Smooth muscle cell (in vitro differentiated cells): ENCODE data around the gene MED12L. TPM values are rescaled to one million over a fixed set of nuclear protein-coding genes. Genes with fewer than 3 reads are reported as not detected.

ENCODE experiments used
- DNase-seq: peaks from one replicate; lab custom pipeline; 2025; ENCODE audit not compliant: unreplicated experiment; lab: John Stamatoyannopoulos, UW
- H2AFZ ChIP-seq: fragments of 200-600 bp; sonication (generic); 2 replicates; pipeline ENCODE4 v1.6.0; 2016; ENCODE audit warnings: antibody characterized with exemption, low read depth, mild to moderate bottlenecking
- H3F3A ChIP-seq: fragments of 200-600 bp; sonication (generic); 2 replicates; pipeline ENCODE4 v1.6.0; 2017; ENCODE audit warnings: antibody characterized with exemption, low read depth
- H3K27ac ChIP-seq: fragments of 200-600 bp; sonication (generic); 2 replicates; pipeline ENCODE4 v1.5.1; 2016; ENCODE audit warnings: low read depth, mild to moderate bottlenecking
- H3K27me3 ChIP-seq: fragments of 200-600 bp; sonication (generic); 2 replicates; pipeline ENCODE4 v1.6.1; 2016; ENCODE audit warnings: low read depth, mild to moderate bottlenecking
- H3K36me3 ChIP-seq: fragments of 200-600 bp; sonication (generic); 2 replicates; pipeline ENCODE4 v1.5.1; 2016; ENCODE audit warnings: low read depth
- H3K4me1 ChIP-seq: fragments of 200-600 bp; sonication (generic); 2 replicates; pipeline ENCODE4 v1.5.1; 2016; ENCODE audit warnings: low read depth
- H3K4me2 ChIP-seq: fragments of 200-600 bp; sonication (generic); 2 replicates; pipeline ENCODE4 v1.6.0; 2016; ENCODE audit warnings: mild to moderate bottlenecking
- H3K4me3 ChIP-seq: fragments of 200-600 bp; sonication (generic); 2 replicates; pipeline ENCODE4 v1.5.1; 2016; ENCODE audit warnings: mild to moderate bottlenecking
- H3K79me2 ChIP-seq: fragments of 200-600 bp; sonication (generic); 2 replicates; pipeline ENCODE4 v1.6.0; 2016; ENCODE audit warnings: low read depth, mild to moderate bottlenecking
- H3K9ac ChIP-seq: fragments of 200-600 bp; sonication (generic); 2 replicates; pipeline ENCODE4 v1.6.0; 2016; ENCODE audit warnings: low read depth
- H3K9me3 ChIP-seq: fragments of 200-600 bp; sonication (generic); replicated peaks from 2 replicates; pipeline ENCODE4 v1.5.1; 2016; ENCODE audit warnings: low read depth
- H4K20me1 ChIP-seq: fragments of 200-600 bp; sonication (generic); 2 replicates; pipeline ENCODE4 v1.6.0; 2016; ENCODE audit warnings: low read depth
- CTCF ChIP-seq: fragments of 200-600 bp; sonication (generic); IDR thresholded peaks from 2 replicates; pipeline ENCODE4 v1.5.1; 2017; ENCODE audit warnings: borderline replicate concordance, mild to moderate bottlenecking, antibody characterized with exemption; ENCODE audit not compliant: insufficient read depth, poor library complexity, severe bottlenecking
- WGBS: methylation state at CpG from one replicate; pipeline ENCODE4 v1.1.7; 2016; ENCODE audit warnings: low lambda C conversion rate; 5-methylcytosine and 5-hydroxymethylcytosine counted together
- polyA plus RNA-seq: library from polyadenylated mRNA; unstranded; fragments of >200 nt; fragmentation: Nextera tagmentation; extraction: Ambion mirVana; gene quantifications from 2 replicates; pipeline ENCODE4 v1.2.1, GENCODE V29; 2016
- total RNA-seq: library from RNA; depleted of rRNA; stranded (reverse); fragments of >200 nt; gene quantifications from 2 replicates; pipeline ENCODE4 v1.2.3, GENCODE V29; 2014

The MED12L gene
- total and polyA plus RNA-seq, 2 experiments from 2014 or later = 0.26 to 1.5 TPM

- Histone ChIP-seq H4K20me1 (no peaks in the 10 kb centered on the region), H2AFZ (no peak overlapping the region)
- no peak for DNase-seq
Observed at GRCh38 chr3:151156618-151157216, 71.3 kb downstream of the MED12L start.

DNA sequence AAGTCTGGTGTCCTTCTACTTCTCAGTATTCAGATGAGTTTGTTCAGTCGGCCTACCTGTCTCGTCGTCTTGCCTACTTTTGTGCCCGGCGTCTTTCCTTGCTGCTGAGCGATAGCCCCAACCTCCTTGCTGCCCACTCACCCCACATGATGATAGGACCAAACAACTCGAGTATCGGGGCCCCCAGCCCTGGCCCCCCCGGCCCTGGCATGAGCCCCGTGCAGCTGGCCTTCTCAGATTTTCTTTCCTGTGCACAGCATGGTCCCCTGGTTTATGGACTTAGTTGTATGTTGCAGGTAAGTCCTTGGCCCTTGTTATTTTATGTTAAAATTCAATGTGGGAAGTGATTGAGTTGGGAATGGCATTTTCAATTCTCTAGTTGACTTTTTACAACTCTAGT, 74.3 kb downstream of the MED12L start:
- Histone ChIP-seq H2AFZ (no peak overlapping the region), H3K79me2 (no peaks in the 10 kb centered on the region)
- 95% methylated on average over 10 of the region's 10 CpGs for WGBS

More at GRCh38 chr3:151156618-151157216, 71.3 kb downstream of the MED12L start:
- no peaks in the 10 kb centered on the region for H3F3A ChIP-seq
- no peaks in the 10 kb centered on the region for H3K9me3 ChIP-seq
- H3K4me2 ChIP-seq = no peak overlapping the region
- H3K36me3 ChIP-seq = no peaks in the 10 kb centered on the region
- H3K27me3 ChIP-seq = no peaks in the 10 kb centered on the region
- H3K4me1 ChIP-seq = peaks cover 9% of the 10 kb centered on the region
- H3K27ac ChIP-seq = no peak overlapping the region
- peak; percentile 56 for TF ChIP-seq CTCF
- 38% methylated on average over 3 of the region's 3 CpGs for WGBS
- no peak overlapping the region for H3K9ac ChIP-seq
- no peak overlapping the region for H3K4me3 ChIP-seq
- no peaks in the 10 kb centered on the region for H3K79me2 ChIP-seq

GRCh38 chr3:151165226-151165625, 79.8 kb downstream of the MED12L start:
- Histone ChIP-seq H3K4me3 (no peak overlapping the region), H3K9ac (no peak overlapping the region), H2AFZ (no peak overlapping the region), H3K79me2 (no peaks in the 10 kb centered on the region), H3K4me1 (no peaks in the 10 kb centered on the region), H3K27me3 (no peaks in the 10 kb centered on the region), H4K20me1 (no peaks in the 10 kb centered on the region), H3F3A (no peaks in the 10 kb centered on the region), H3K27ac (no peak overlapping the region), H3K4me2 (no peak overlapping the region), H3K9me3 (no peaks in the 10 kb centered on the region), H3K36me3 (no peaks in the 10 kb centered on the region)
- WGBS = 84% methylated on average over 7 of the region's 7 CpGs
- no peak for TF ChIP-seq CTCF
- no peak for DNase-seq

More for the DNA sequence above, 74.3 kb downstream of the MED12L start:
- no peaks in the 10 kb centered on the region for H3K27me3 ChIP-seq
- H3F3A ChIP-seq = no peaks in the 10 kb centered on the region
- no peaks in the 10 kb centered on the region for H3K9me3 ChIP-seq
- no peak overlapping the region for H3K4me2 ChIP-seq
- no peak overlapping the region for H3K4me3 ChIP-seq
- H3K4me1 ChIP-seq = peaks cover 9% of the 10 kb centered on the region
- H3K9ac ChIP-seq = no peak overlapping the region
- H3K36me3 ChIP-seq = no peaks in the 10 kb centered on the region
- TF ChIP-seq CTCF = no peak
- no peaks in the 10 kb centered on the region for H4K20me1 ChIP-seq
- H3K27ac ChIP-seq = no peak overlapping the region
- no peak for DNase-seq

GRCh38 chr3:151166161-151166560, 80.7 kb downstream of the MED12L start:
- no peak overlapping the region for H3K4me3 ChIP-seq
- no peaks in the 10 kb centered on the region for H3K79me2 ChIP-seq
- TF ChIP-seq CTCF = peak; percentile 9
- WGBS = 93% methylated on average over 3 of the region's 3 CpGs
- H3K27me3 ChIP-seq = no peaks in the 10 kb centered on the region
- no peaks in the 10 kb centered on the region for H3K4me1 ChIP-seq
- H3K4me2 ChIP-seq = no peak overlapping the region
- DNase-seq = no peak
- H3K9ac ChIP-seq = no peak overlapping the region
- no peaks in the 10 kb centered on the region for H3F3A ChIP-seq
- no peak overlapping the region for H2AFZ ChIP-seq
- no peaks in the 10 kb centered on the region for H3K36me3 ChIP-seq
- no peaks in the 10 kb centered on the region for H3K9me3 ChIP-seq
- H3K27ac ChIP-seq = no peak overlapping the region
- no peaks in the 10 kb centered on the region for H4K20me1 ChIP-seq
